Measurements from ENCODE around the gene FBRS. TPM values are rescaled to one million over a fixed set of nuclear protein-coding genes. Genes with fewer than 3 reads are reported as not detected.

Gene FBRS
- total and polyA plus RNA-seq, 7 donors, result 12.5 to 61.6 (median 28.1) TPM

GRCh38 chr16:30619202-30619601 is 39.0 kb upstream of the FBRS start:
- H3K36me3 ChIP-seq, result no peaks in the 10 kb centered on the region
- no peak overlapping the region for H3K4me3 ChIP-seq
- intact Hi-C loops (cut with DNase I), result no loop called here
- no peaks in the 10 kb centered on the region for H3K4me1 ChIP-seq
- WGBS, 2 donors, result 86 to 94% methylated on average over 4 of the region's 4 CpGs
- H3K27ac ChIP-seq, result no peak overlapping the region
- TF ChIP-seq CTCF (IDR thresholded peaks at IDR 0.05) (no peak), POLR2AphosphoS5 (IDR thresholded peaks at IDR 0.05) (no peak), EP300 (IDR thresholded peaks at IDR 0.05) (no peak), POLR2A (IDR thresholded peaks at IDR 0.05) (no peak)
- peaks cover 0 to 4% (median 0%) of the 10 kb centered on the region in 3 donors for H3K27me3 ChIP-seq
- no peak for DNase-seq
- H3K9me3 ChIP-seq, result no peaks in the 10 kb centered on the region

DNA sequence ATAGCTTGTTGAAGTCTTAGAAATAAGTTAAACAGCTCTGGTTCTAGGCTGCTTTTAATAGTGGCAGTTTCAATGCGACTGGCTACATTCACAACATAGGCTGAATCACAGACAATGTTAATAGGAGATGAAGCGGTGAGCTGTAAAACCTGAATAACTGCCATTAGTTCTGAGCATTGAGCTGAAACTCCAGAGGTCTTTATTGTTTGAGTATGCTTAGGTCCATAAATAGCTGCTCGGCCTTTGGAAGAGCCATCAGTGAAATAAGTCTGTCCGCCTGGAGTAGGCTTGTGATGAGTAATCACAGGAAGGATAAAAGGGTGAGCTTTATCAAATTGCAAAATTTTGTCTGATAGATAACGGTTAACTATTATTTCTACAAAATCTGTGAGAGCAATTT is 38.6 kb upstream of the FBRS start:
- H3K27me3 ChIP-seq, result peaks cover 0 to 4% (median 0%) of the 10 kb centered on the region in 3 donors
- WGBS, 2 donors, result 86 to 91% methylated on average over 5 of the region's 5 CpGs
- H3K4me1 ChIP-seq, result no peaks in the 10 kb centered on the region
- DNase-seq, result no peak
- no peaks in the 10 kb centered on the region for H3K36me3 ChIP-seq
- no peak for TF ChIP-seq CTCF (IDR thresholded peaks at IDR 0.05)
- no peak for TF ChIP-seq EP300 (IDR thresholded peaks at IDR 0.05)
- no peak for TF ChIP-seq POLR2A (IDR thresholded peaks at IDR 0.05)
- TF ChIP-seq POLR2AphosphoS5 (IDR thresholded peaks at IDR 0.05), result no peak
- no peak overlapping the region for H3K27ac ChIP-seq
- no peaks in the 10 kb centered on the region for H3K9me3 ChIP-seq
- intact Hi-C loops (cut with DNase I), result no loop called here
- no peak overlapping the region for H3K4me3 ChIP-seq

DNA sequence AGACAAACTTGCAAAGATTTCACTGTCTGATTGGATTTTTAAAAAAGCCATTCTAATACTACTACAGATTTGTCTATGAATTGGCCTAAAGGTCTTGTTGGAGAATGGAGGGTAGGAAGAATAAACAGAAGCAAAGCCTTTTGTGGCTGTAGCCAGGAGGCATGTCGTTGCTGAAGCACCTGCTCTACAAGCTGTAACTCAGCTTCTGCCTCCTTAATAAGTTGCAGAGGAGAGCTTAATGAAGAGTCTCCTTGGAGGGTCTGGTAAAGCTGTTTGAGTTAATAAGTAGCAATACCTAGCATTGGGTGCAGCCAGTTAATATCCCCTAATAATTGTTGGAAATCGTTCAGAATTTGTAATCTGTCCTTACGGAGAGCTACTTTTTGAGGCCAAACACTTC is 38.1 kb upstream of the FBRS start:
- DNase-seq, result no peak
- H3K4me3 ChIP-seq, result no peak overlapping the region
- H3K27ac ChIP-seq, result no peak overlapping the region
- H3K9me3 ChIP-seq, result no peaks in the 10 kb centered on the region
- WGBS, 2 donors, result 54 to 67% methylated on average over 3 of the region's 3 CpGs
- peaks cover 0 to 4% (median 0%) of the 10 kb centered on the region in 3 donors for H3K27me3 ChIP-seq
- TF ChIP-seq EP300 (IDR thresholded peaks at IDR 0.05) (no peak), CTCF (IDR thresholded peaks at IDR 0.05) (no peak), POLR2A (IDR thresholded peaks at IDR 0.05) (no peak), POLR2AphosphoS5 (IDR thresholded peaks at IDR 0.05) (no peak)
- intact Hi-C loops (cut with DNase I), result no loop called here
- no peaks in the 10 kb centered on the region for H3K4me1 ChIP-seq
- no peaks in the 10 kb centered on the region for H3K36me3 ChIP-seq

GRCh38 chr16:30621765-30622164 is 36.5 kb upstream of the FBRS start:
- WGBS, 2 donors, result 88% methylated on average over 5 of the region's 5 CpGs
- no peaks in the 10 kb centered on the region for H3K9me3 ChIP-seq
- TF ChIP-seq POLR2AphosphoS5 (IDR thresholded peaks at IDR 0.05) (no peak), CTCF (IDR thresholded peaks at IDR 0.05) (no peak), EP300 (IDR thresholded peaks at IDR 0.05) (no peak), POLR2A (IDR thresholded peaks at IDR 0.05) (no peak)
- H3K27ac ChIP-seq, result no peak overlapping the region
- intact Hi-C loops (cut with DNase I), result no loop called here
- no peak overlapping the region for H3K4me3 ChIP-seq
- no peaks in the 10 kb centered on the region for H3K27me3 ChIP-seq
- H3K36me3 ChIP-seq, result no peaks in the 10 kb centered on the region
- H3K4me1 ChIP-seq, result no peaks in the 10 kb centered on the region
- no peak for DNase-seq

DNA sequence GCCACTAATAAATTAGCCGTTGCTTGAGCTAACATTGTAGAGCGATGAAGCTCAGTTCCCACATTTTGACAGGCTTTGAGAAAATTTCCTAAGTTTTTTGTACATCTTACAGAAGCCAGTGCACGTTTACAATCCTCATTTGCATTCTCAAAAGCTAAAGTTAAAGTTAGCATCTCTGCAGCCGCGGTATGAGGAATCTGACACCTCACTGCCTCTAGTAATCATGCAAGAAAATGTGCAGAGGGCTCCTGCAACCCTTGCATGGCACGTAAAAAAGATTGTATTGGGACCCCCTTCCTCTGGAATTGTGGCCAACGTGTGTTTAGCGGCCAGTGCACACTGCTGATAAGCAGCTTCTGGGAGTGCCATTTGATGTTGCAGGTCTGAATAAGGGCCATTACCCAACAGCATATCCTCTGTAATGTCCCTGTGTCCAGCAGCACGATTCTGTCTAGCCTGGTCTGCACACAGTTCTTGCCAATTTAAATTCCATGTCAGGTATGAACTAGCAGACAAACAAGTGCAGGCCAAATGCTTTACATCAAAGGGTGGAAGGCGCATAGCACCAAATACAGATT is 35.7 kb upstream of the FBRS start:
- Histone ChIP-seq H3K4me1 (no peaks in the 10 kb centered on the region), H3K27me3 (no peaks in the 10 kb centered on the region), H3K27ac (no peak overlapping the region), H3K36me3 (no peaks in the 10 kb centered on the region), H3K4me3 (no peak overlapping the region), H3K9me3 (no peaks in the 10 kb centered on the region)
- 60 to 68% methylated on average over 10 of the region's 10 CpGs for WGBS, 2 donors
- TF ChIP-seq CTCF (IDR thresholded peaks at IDR 0.05) (no peak), EP300 (IDR thresholded peaks at IDR 0.05) (no peak), POLR2AphosphoS5 (IDR thresholded peaks at IDR 0.05) (no peak), POLR2A (IDR thresholded peaks at IDR 0.05) (no peak)
- no peak for DNase-seq
- intact Hi-C loops (cut with DNase I), result no loop called here
